Adrenal gland (tissue), 5 donors: ENCODE measurements around the gene RPL13.

Experiments
- CTCF ChIP-seq, 6 experiments: fragments of 450-650 bp in 4 of 6; fragments of 200-600 bp in 2 of 6; sonication (generic) in 1 of 6; IDR thresholded peaks; 1 replicate in 5 of 6; 2 replicates in 1 of 6; pipeline versions ENCODE4 v1.5.1 to v1.8.0; 2016 to 2021; ENCODE audit warnings: antibody characterized with exemption in 6 of 6, mild to moderate bottlenecking in 2 of 6, moderate library complexity in 1 of 6
- POLR2A ChIP-seq, 2 donors: fragments of 450-650 bp; IDR thresholded peaks; one replicate each; pipeline ENCODE4 v1.6.1; 2017; ENCODE audit warnings: antibody characterized with exemption in 2 of 2, mild to moderate bottlenecking in 2 of 2, moderate library complexity in 1 of 2
- donor health status: DM: no; HTN: no; CAD: no.

DNA sequence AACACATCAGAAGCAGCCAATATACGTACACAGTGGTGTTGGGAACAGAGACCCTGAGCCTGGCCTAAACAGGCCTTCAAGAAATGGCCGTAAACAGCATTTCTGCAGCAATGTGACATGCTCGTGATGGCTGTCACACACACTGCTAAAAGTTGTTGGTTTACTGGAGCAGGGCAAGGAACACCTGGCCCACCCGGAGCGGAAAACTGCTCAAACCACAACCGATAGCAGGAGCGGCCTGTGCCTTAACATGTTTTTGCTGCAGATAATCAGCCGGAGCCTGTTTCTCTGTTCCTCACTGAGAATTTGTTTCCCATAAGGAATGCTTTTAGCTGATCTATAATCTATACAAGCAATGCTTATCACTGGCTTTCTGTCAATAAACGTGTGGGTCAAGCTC is 47.0 kb downstream of the RPL13 start:
- TF ChIP-seq CTCF (IDR thresholded peaks at IDR 0.05) (no peak), POLR2A (IDR thresholded peaks at IDR 0.05) (no peak)
